ENCODE data around the gene FMN2.

FMN2 gene

DNA sequence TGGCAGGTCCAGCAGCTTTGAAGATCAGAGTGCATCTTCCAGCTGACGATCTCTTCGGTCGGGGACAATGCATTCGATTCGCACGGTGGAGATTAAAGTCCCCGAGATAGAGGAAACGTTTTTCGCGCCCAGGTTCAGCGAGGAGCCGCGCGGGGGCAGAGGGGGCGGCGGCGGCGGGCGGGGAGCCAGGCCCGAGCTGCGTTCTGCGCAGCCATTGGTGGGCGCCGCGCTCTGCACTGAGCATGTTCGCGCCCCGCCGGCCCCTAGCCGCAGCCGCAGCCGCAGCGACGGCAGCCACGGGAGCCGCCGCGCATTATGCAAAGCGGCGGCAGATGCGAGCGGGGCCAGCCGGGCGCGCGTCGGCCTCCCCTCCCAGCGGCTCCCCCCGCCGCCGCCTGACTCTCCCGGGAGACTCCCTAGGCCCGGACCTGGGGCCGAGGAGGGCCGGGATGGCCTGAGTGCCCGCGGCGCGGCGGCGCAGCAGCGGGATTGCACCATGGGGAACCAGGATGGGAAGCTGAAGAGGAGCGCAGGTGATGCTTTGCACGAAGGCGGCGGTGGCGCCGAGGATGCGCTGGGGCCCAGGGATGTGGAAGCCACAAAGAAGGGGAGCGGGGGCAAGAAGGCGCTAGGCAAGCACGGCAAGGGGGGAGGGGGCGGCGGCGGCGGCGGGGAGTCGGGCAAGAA lies at the start of gene FMN2:
TSS of gene FMN2 (plus strand) at position 270 of the 687 bp plus-strand sequence. CDS start at position 497, 227 bp downstream.
- Mint-ChIP-seq H3K9me3 (peaks cover 4% of the 10 kb centered on the region), H3K27me3 (peaks cover 33% of the 10 kb centered on the region), H3K4me3 (no peak within 1 kb of the TSS), H3K27ac (no peak within 1 kb of the TSS), H3K36me3 (peaks cover 2% of the 10 kb centered on the region), H3K4me1 (peaks cover 5% of the 10 kb centered on the region)

DNA sequence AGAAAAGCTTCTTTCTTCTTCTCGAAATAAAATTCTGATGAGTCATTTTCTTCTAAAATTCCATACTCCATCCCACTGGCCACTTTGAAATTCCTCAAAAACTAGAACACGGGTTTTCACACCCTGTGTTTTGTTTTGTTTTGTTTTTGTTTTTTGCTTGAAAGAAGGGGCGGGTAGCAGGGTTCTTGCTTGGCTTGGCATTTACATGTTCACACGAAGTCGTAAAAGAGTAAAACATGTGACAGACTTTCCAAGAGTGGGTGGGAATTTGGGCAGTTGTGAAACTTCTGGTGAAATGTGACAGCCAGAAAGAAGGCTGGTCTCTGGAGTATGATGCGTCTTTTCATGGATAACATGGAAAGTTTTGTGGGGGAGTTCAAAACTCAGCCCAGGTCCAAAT lies 47.1 kb upstream of the FMN2 start:
- no peaks in the 10 kb centered on the region for H3K4me1 Mint-ChIP-seq
- H3K36me3 Mint-ChIP-seq: no peaks in the 10 kb centered on the region
- no peaks in the 10 kb centered on the region for H3K9me3 Mint-ChIP-seq
- H3K27me3 Mint-ChIP-seq: peaks cover 5% of the 10 kb centered on the region
- H3K4me3 Mint-ChIP-seq: no peak overlapping the region
- no peak overlapping the region for H3K27ac Mint-ChIP-seq

DNA sequence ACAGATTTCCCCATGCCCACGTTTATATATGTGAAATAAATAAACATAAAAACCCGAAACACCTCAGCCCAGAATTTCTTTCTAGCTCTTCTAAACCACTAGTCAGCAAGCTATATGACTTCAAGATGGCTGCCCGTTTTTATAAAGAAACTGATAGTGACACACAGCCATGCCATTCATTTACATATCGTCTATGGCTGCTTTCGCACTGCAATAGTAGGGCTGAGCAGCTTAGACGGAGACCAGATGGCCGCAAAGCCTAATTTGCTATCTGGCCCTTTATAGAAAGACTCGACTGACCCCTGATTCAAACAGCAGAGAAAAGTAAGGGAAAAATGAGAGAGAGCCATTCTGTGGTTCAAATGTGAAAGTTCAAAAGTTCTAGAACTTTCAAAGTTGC lies 45.7 kb upstream of the FMN2 start:
- Mint-ChIP-seq H3K27me3 (peaks cover 5% of the 10 kb centered on the region), H3K4me1 (no peaks in the 10 kb centered on the region), H3K4me3 (no peak overlapping the region), H3K36me3 (no peaks in the 10 kb centered on the region), H3K27ac (no peak overlapping the region), H3K9me3 (no peaks in the 10 kb centered on the region)

DNA sequence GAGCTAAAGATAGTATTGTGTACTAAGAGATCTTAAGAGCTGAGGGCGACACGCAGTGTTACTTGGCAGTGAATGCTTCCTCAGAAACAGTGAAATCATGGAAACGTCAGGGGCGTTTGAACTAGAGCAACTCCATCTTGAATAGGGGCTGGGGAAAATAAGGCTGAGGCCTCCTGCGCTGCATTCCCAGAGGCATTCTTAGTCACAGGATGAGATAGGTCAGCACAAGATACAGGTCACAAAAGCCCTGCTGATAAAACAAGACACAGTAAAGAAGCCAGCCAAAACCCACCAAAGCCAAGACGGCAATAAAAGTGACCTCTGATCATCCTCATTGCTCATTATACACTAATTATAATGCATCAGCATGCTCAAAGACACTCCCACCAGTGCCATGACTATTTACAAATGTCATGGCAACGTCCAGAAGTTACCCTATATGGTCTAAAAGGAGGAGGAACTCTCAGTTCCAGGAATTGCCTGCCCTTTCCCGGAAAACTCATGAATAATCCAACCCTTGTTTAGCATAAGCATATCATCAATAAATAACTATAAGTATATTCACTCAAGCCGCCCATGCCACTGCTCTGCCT lies 37.5 kb upstream of the FMN2 start:
- H3K9me3 Mint-ChIP-seq: peaks cover 5% of the 10 kb centered on the region
- H3K4me1 Mint-ChIP-seq: no peaks in the 10 kb centered on the region
- no peak overlapping the region for H3K27ac Mint-ChIP-seq
- H3K27me3 Mint-ChIP-seq: peaks cover 2% of the 10 kb centered on the region
- no peak overlapping the region for H3K4me3 Mint-ChIP-seq
- no peaks in the 10 kb centered on the region for H3K36me3 Mint-ChIP-seq

DNA sequence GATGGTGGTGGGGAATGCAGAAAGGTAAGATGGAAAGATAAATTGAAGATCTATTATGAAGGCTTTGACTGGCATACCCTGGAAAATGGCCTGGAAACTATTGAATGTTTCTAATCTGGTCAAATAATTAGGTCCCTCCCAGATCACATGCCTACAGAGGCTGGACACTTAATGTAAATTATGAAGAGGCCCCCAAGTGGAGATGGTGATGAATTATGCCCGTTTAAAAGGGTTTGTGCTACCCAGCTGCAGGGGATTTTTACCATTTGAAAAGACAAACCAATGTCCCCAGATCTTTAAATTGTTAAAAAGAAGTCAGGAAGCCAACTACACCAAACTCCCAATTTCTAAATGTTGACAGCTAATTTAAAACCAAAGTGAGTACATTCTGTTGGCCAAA lies 35.7 kb upstream of the FMN2 start:
- Mint-ChIP-seq H3K4me3 (no peak overlapping the region), H3K27ac (no peak overlapping the region), H3K27me3 (peaks cover 3% of the 10 kb centered on the region), H3K9me3 (peaks cover 7% of the 10 kb centered on the region), H3K36me3 (no peaks in the 10 kb centered on the region), H3K4me1 (no peaks in the 10 kb centered on the region)

DNA sequence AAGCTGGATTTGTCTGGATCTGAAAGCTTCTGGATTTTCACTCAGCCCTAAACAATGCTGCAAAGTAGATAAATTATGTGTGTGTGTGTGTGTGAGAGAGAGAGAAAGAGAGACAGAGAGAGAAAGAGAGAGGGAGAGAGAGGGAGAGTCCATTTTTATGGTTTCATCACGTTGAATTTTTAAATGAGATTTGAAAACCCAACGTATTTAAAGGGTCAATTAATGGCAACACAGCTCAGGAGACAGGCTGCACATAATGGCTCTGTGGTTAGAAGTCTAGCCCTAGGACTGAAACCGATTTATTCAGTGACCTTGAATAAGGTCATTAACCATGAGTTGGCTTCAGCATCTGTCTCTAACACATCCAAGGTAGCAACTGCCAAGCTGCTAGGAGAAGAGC lies 35.3 kb upstream of the FMN2 start:
- H3K9me3 Mint-ChIP-seq: peaks cover 11% of the 10 kb centered on the region
- no peaks in the 10 kb centered on the region for H3K4me1 Mint-ChIP-seq
- no peaks in the 10 kb centered on the region for H3K36me3 Mint-ChIP-seq
- H3K4me3 Mint-ChIP-seq: no peak overlapping the region
- no peak overlapping the region for H3K27ac Mint-ChIP-seq
- peaks cover 3% of the 10 kb centered on the region for H3K27me3 Mint-ChIP-seq

DNA sequence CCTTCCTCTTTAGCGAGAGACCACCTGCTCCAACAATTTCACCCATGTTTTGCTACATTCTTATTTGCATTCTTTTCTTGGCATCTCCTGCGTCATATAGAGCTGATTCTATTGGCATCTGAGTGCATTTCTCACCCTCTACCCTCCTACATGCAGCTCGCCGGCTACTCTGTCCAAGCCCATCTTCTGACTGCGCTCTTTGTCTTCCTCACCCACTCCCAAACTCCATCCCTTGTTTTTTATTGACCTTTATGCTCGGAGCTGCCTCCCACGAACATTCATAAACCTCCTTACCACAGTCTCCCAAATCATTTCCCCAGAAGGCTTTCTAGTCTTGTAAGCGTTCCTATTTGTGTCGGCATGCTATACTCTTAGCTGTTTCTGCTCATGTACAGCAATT lies 33.6 kb upstream of the FMN2 start:
- Mint-ChIP-seq H3K27ac (no peak overlapping the region), H3K36me3 (no peaks in the 10 kb centered on the region), H3K27me3 (peaks cover 3% of the 10 kb centered on the region), H3K4me1 (no peaks in the 10 kb centered on the region), H3K9me3 (peaks cover 6% of the 10 kb centered on the region), H3K4me3 (no peak overlapping the region)

DNA sequence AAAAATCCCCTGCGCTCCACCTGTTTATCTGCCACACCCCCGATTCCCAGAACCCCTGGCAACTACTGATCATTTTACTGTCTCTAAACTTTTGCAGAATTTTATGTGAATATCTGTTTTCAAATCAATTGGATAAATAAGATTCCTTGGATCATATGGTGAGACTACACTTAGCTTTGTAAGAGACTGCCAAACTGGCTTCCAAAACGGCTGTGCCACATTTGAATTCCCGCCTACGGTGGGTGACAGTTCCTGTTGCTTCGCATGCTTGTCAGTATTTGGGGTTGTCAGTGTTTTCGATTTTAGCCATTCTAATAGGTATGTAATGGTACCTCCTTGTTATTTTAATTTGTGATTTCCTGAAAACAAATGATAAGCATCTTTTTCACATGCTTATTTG lies 22.7 kb upstream of the FMN2 start:
- Mint-ChIP-seq H3K27me3 (peaks cover 3% of the 10 kb centered on the region), H3K36me3 (no peaks in the 10 kb centered on the region), H3K9me3 (no peaks in the 10 kb centered on the region)

DNA sequence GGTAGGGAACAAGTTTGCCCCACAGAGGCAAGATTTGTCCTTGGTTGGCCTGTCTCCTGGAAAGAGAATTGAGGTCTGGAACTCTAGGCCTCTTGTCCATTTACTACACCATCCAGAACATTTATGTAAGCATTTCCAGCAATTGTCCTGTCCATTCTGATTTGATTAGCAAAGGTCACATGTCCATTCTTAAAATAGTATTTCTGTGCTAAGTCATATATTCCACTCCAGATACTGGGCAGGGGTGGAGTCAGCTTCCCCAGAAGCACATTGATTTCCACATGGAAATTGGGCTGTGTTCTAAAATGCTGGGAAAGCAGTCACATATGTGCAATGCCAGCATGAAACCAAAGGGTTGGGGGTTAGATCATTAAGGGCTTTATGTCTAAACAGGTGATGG lies 21.5 kb upstream of the FMN2 start:
- no peak overlapping the region for H3K27ac Mint-ChIP-seq
- H3K27me3 Mint-ChIP-seq: peaks cover 3% of the 10 kb centered on the region
- no peaks in the 10 kb centered on the region for H3K36me3 Mint-ChIP-seq
- no peaks in the 10 kb centered on the region for H3K9me3 Mint-ChIP-seq
- no peaks in the 10 kb centered on the region for H3K4me1 Mint-ChIP-seq
- H3K4me3 Mint-ChIP-seq: no peak overlapping the region

More for the DNA sequence above, 22.7 kb upstream of the FMN2 start:
- H3K27ac Mint-ChIP-seq: no peak overlapping the region
- no peak overlapping the region for H3K4me3 Mint-ChIP-seq
- H3K4me1 Mint-ChIP-seq: no peaks in the 10 kb centered on the region

DNA sequence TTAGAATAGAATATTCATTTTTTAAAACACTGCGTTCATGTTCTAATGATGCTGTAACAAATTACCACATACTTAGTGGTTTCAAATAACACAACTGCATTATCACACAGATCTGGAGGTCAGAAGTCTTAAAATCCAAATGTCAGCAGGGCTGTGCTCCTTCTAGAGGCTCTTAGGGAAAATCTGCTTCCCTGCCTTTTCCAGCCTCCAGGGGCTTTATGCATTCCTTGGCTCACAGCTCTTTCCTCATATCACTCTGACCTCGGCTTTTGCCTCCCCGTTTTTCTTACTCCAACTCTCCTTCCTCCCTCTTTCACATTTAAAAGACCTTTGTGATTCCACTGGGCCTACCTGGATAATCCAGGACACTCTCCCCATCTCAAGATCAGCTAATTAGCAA lies 18.6 kb upstream of the FMN2 start:
- Mint-ChIP-seq H3K4me1 (no peaks in the 10 kb centered on the region), H3K9me3 (peaks cover 7% of the 10 kb centered on the region), H3K27me3 (peaks cover 3% of the 10 kb centered on the region), H3K4me3 (no peak overlapping the region), H3K36me3 (no peaks in the 10 kb centered on the region), H3K27ac (no peak overlapping the region)

DNA sequence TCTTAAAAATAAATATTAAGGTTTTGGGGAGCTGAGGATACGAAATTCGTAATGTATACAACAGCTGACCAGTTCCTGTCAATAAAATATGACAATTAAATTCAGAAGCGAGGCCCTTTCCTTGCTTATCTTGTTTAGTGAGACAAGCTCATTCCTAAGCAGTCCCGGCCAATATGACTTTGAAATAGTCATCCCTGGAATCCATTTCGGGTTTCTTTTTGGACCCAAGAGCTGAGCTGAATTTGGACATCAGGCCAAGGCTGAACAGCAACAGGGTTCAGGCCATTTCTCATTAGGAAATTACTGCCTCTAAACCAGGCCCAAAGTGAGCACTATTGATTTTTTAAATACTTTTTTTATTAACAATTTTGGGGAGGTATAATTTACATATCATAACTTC lies 17.3 kb upstream of the FMN2 start:
- no peaks in the 10 kb centered on the region for H3K4me1 Mint-ChIP-seq
- H3K4me3 Mint-ChIP-seq: no peak overlapping the region
- peaks cover 7% of the 10 kb centered on the region for H3K9me3 Mint-ChIP-seq
- H3K36me3 Mint-ChIP-seq: no peaks in the 10 kb centered on the region
- no peak overlapping the region for H3K27ac Mint-ChIP-seq
- H3K27me3 Mint-ChIP-seq: peaks cover 3% of the 10 kb centered on the region

DNA sequence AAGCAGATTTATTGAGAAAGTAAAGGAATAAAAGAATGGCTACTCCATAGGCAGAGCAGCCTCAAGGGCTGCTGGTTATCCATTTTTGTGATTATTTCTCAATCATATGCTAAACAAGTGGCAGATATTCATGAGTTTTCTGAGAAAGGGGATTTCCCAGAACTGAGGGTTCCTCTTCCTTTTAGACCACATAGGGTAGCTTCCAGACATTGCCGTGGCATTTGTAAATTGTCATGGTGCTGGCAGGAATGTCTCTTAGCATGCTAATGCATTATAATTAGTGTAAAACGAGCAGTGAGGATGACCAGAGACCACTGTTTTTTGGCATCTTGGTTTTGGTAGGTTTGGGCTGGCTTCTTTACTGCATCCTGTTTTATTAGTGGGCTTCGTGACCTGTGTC lies 16.8 kb upstream of the FMN2 start:
- Mint-ChIP-seq H3K27ac (no peak overlapping the region), H3K36me3 (no peaks in the 10 kb centered on the region), H3K9me3 (peaks cover 7% of the 10 kb centered on the region), H3K4me3 (no peak overlapping the region), H3K27me3 (peaks cover 3% of the 10 kb centered on the region), H3K4me1 (no peaks in the 10 kb centered on the region)

DNA sequence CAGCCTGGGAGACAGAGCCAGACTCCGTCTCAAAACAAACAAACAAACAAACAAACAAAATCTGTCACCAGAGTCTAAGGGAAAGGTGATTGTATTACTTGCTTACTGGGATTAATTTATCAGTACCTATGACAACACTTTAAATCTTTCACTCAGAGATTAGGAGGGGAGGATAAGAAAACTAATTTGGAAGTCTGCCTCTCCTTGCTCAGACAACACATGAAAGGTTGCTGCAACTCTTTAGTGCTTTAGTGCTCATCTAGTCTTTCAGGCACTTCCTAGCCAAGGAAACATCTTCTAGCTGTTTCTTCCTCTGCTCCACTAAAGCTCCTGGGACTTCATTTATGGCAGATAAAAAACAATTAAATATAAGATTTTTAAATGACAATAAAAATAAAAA lies 7.3 kb upstream of the FMN2 start:
- Mint-ChIP-seq H3K9me3 (peaks cover 4% of the 10 kb centered on the region), H3K4me3 (no peak overlapping the region), H3K36me3 (peaks cover 2% of the 10 kb centered on the region), H3K27me3 (peaks cover 14% of the 10 kb centered on the region), H3K27ac (no peak overlapping the region), H3K4me1 (no peaks in the 10 kb centered on the region)

DNA sequence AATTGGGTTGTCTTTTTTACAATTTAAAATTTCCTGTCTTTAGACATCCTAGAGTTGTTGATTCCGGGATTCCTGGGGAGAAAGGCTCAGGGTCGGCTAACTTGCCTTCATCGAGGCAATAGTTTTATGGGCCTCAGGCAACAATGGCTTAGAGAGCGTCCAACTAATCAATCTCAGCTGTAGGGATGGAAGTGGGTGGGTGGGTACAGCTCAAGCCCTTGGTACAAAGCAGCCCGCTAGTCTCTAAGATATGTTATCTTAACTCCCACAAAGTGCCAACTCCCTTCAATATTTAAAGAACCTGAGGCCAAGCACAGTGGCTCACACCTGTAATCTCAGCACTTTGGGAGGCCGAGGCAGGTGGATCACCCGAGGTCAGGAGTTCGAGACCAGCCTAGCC lies 6.9 kb upstream of the FMN2 start:
- no peaks in the 10 kb centered on the region for H3K4me1 Mint-ChIP-seq
- no peak overlapping the region for H3K27ac Mint-ChIP-seq
- peaks cover 14% of the 10 kb centered on the region for H3K27me3 Mint-ChIP-seq
- H3K36me3 Mint-ChIP-seq: peaks cover 2% of the 10 kb centered on the region
- H3K9me3 Mint-ChIP-seq: peaks cover 4% of the 10 kb centered on the region
- no peak overlapping the region for H3K4me3 Mint-ChIP-seq

DNA sequence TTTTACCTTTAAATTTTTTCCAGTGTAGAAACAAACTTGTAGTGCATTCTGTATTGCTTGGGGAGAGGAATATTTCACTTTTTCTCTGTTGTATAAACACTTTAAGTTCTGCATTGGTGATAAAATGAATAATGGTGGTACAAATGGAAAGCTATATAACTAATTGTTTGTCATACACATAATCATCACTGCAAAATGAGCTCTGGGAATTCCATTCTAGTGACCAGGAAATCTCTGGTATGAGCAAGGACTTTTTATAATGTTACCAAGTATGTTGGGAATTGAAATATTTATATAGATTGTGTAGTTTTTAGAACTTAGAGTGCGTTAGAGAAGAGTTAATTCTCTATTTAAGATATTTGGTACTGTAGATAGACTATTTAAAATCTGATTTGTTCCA lies 5.0 kb upstream of the FMN2 start:
- Mint-ChIP-seq H3K4me1 (peaks cover 5% of the 10 kb centered on the region), H3K4me3 (no peak overlapping the region), H3K36me3 (peaks cover 2% of the 10 kb centered on the region), H3K9me3 (peaks cover 4% of the 10 kb centered on the region), H3K27ac (no peak overlapping the region), H3K27me3 (peaks cover 25% of the 10 kb centered on the region)

DNA sequence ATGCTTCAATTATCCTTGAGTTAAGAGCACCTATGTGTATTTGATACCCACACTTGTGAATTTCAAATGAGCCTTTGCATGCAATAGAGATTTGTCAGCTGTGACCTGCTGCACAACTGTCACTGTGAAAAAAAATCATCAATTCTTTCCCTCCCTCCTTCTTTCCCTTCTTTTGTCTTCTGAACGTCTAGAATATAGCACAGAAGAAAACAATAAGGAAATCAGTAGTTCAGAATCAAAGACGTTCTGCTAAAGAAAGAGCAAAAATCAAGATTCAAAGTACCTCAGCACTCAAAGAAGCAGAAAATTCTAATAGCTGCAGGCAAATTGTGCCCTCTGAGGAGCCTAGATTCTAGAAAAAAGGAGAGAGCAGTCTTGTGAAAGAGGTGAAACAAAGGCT lies 1.7 kb upstream of the FMN2 start:
- Mint-ChIP-seq H3K27me3 (peaks cover 29% of the 10 kb centered on the region), H3K36me3 (peaks cover 2% of the 10 kb centered on the region), H3K4me3 (no peak overlapping the region), H3K9me3 (peaks cover 4% of the 10 kb centered on the region), H3K4me1 (peaks cover 5% of the 10 kb centered on the region), H3K27ac (no peak overlapping the region)
